GM10847 (cell line): ENCODE results near the gene OTUD5.

Experiments used
- POLR2A ChIP-seq: IDR thresholded peaks from 2 replicates; pipeline ENCODE4 v1.6.1; 2011; ENCODE audit not compliant: insufficient read length; ENCODE audit errors: extremely low read depth

Gene OTUD5

DNA sequence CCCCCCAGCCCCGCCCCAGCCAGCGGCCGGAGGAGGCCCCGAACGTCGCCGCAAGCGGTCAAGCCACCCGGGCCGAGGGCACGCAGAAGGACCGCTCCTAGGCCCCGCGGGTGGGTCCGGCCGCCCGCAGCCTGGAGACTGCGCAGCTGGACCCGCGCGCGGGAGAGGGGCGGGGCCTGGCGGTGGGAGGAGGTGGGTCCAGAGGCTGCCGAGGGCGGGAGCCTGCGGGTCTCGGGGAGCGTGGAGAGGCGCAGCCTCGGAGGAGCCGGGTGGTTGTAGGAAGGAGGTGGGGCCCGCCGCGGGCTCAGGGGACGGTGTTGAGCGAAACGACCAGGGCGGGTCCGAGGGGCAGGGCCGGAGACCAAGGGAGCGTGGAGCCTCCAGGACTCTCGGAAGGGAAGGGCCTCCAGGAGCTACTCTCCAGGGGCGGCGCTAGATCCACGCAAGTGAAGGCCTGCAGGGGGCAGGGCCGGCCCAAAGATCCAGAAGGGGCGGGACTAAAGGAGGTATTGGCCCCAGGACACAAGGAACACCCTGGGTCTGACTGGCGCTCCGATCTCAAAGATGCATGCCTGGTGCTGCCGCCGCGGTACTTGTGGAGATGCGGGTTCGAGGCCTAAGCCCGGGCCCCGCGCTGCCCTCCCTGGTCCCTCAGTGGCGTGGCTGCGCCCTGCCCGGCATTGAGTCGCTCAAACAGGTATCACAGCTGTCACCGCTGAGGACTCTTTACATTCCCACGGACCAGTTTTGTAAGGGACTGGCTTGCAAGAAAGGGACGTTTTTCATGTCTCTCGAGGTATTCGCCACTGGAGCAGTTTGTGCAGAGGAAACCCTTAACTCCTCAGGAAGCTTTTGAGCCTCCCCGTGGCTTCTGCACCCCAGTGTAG lies 65.8 kb downstream of the OTUD5 start:
- TF ChIP-seq POLR2A, result no peak

GRCh38 chrX:48890934-48891401 lies 66.4 kb downstream of the OTUD5 start:
- TF ChIP-seq POLR2A, result no peak

DNA sequence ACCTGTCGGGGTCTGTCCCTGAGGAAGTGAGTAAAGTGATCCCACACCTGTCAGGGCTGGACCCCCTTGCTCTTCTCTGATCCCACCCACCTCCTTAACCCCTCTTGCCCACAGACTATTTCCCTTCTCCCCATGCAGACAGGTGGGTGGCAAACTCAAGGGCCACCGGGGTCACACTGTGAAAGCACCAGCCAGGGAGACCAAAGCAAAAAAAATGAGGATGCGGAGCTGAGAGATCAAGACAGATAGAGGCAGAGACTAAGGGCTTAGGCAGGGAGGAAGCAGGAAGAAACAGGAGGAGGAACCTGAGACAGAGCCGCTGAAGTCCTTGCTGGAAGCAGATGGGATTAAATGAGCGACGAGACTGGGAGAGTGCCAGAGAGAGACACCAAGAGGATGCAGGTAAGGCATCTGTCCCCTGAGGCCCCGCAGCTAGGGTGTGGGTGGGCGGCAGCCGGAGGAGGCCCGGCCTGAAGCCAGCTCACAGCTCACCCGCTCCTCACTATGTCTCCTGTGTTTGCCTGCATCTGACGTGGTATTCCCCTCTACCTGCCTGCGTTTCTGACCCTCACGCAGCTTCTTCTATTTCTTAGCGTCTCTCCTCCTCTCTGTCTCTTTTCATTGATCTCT lies 67.0 kb downstream of the OTUD5 start:
- no peak for TF ChIP-seq POLR2A

GRCh38 chrX:48883729-48884128 lies 73.7 kb downstream of the OTUD5 start:
- TF ChIP-seq POLR2A, result no peak
